Measurements from ENCODE around the gene RND3.

Gene RND3

DNA sequence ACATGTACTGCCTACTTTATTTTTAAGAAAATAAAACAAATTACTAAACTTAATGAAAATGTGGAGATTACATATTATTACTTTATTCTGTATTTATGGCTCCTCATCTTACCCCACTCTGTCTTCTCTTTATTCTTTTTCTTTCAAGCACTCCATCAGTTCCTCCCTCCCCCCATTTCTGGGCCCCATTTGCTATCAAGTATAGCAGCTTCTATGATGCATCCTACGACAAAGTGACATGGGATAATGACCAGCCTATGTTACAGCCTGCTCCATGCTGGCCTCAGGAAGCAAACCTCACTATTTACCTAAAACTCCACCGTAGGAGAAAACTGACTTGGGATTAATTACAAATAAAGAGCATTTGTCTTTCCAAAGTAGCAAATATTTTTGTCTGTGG is 58.8 kb downstream of the RND3 start:
- DNase-seq (ENCODE audit: insufficient read length, low spot score): no peak
- no peak for FAIRE-seq
- TF ChIP-seq POLR2A (IDR thresholded peaks at IDR 0.05; ENCODE audit: low read depth, low read length): no peak

DNA sequence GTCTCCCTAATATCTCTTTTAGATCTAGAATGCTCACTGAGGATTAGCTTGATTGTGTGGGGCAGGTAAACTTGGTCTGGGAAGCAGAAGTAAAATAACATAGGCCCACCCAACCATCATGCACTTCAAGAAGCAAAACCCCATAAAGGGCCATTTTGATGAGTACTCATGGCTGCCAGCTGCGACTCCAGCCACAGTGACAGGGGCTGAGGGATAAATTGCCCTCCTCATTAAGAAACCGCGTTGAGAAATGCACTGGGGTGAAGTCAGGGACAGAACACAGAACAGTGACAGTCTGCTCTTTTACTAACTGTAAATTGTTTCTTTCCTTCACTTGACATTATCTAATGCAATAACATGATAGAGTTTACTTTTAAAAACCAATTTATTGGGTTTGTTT is 60.2 kb downstream of the RND3 start:
- DNase-seq (ENCODE audit: insufficient read length, low spot score): no peak
- FAIRE-seq: no peak
- no peak for TF ChIP-seq POLR2A (IDR thresholded peaks at IDR 0.05; ENCODE audit: low read depth, low read length)

DNA sequence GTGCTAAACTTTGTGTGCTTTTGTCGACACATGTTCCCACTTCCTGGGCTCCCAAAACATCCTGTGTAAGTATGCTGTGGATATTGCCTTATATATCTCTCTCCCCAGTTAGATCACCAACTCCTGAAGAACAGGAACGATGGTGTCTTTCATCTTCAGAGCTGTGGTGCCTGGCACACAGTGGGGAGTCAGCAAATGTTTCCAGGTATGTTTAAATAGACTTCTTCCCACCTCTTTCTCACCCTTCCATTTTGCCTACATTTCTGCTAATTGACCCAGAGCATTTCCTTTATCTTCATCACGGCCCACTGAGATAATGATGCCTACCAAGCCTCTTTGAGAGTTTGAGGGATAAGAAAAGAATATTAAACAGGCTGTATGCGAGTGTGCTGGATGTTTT is 60.7 kb downstream of the RND3 start:
- no peak for TF ChIP-seq POLR2A (IDR thresholded peaks at IDR 0.05; ENCODE audit: low read depth, low read length)
- DNase-seq (ENCODE audit: insufficient read length, low spot score) (no peak), FAIRE-seq (no peak)

DNA sequence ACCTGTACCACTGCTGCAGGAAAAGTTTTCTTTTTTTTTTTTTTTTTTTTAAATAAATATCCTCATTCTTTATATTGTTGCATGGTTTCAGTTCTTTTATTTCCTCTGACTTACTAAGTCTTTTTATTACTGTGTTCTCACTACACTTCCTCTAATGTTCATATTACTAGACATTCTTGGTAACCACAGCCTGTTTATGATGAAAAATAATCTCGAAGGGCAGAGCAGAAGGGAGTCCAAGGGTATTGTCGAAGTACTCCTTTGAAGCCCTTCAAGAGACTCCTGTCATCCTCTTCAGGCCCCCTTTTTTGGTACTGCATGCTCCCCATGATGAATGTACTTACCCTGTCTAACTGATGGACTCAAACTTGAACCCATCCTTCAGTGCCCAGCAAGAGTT is 61.2 kb downstream of the RND3 start:
- FAIRE-seq (no peak), DNase-seq (ENCODE audit: insufficient read length, low spot score) (no peak)
- no peak for TF ChIP-seq POLR2A (IDR thresholded peaks at IDR 0.05; ENCODE audit: low read depth, low read length)

DNA sequence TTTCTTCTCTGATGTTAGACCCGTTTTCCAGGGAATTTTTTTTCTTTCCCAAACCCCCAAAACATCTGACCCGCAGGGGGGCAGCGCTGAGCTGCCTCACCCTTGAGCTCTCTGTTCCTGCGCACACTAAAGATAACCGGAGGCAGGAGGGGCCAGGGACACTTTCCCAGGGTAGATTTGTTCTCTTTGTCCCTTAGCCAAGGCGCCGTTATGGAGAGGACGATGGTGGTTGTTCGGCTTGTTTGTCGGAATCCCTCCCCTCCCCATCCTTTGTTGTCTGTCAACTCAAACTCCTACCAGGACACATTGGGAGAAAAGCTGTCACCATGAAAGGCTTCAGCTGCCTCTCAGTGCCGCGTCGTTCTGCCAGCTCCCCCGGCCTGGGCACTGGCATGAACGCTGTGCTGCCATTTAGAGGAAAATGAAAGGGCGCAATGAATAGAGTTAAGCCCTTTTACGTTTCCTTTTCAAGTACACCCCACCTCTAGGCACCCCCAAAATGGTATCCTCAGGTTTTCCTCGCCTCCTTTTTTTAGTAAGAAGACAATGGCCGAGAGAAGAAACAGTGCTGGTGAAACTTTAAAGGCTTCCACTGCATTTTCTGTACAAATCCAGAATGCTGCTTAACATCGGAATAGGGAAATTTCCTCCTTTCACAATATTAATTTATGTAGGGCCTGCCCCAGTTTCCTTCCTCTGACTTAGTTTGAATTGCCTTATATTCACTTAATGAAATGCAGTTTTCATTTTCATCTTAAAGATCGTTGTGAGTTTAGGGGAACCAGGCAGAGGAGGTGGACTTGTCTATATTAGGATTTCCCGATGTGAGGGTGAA is 62.1 kb downstream of the RND3 start:
- DNase-seq (ENCODE audit: insufficient read length, low spot score) (peak; percentile 12), FAIRE-seq (no peak)
- no peak for TF ChIP-seq POLR2A (IDR thresholded peaks at IDR 0.05; ENCODE audit: low read depth, low read length)

DNA sequence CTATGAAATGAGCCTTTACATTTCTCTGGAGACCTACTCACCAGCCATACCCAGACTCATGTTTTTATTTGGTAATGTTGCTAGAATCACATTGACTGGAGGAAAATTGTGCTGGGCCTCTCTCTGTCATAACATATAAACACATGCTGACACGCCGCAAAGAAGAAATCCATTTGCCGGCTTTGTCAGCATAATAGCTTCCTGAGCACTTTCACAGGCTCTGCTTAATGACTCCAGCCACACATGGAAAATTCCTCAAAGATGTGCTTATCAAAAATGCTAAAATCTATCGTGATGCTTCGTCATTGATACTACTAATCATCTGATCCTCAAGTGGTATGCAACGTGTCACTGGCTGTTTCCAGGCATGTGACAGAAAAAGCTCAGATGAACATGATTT is 63.1 kb downstream of the RND3 start:
- FAIRE-seq: no peak
- TF ChIP-seq POLR2A (IDR thresholded peaks at IDR 0.05; ENCODE audit: low read depth, low read length): no peak

DNA sequence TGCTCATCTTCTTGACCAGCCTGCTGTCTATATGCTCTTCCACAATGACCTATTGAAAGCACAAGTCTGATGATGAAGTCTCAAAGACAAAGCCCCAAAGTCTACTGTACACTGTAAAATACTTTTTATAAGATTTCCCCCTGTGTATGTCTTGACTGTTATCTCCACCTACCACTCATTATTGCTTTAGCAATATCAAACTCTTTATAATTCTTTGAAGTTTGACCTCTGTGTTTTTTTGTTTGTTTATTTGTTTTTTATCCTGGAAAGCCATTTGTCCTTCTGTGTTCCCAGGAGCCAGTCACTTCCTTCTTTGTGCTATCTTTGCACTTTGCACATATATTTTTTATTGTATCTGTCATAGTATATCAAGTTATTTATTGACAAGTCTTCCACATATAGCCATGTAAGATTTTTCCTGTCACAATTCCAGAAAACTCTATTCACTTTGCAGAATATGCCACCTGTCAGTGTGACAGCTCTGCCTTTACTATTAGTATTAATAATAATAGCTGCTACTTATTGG is 66.3 kb downstream of the RND3 start:
- TF ChIP-seq POLR2A (IDR thresholded peaks at IDR 0.05; ENCODE audit: low read depth, low read length): no peak
- no peak for FAIRE-seq

More for the DNA sequence above, 63.1 kb downstream of the RND3 start:
- DNase-seq (ENCODE audit: insufficient read length, low spot score): no peak

DNA sequence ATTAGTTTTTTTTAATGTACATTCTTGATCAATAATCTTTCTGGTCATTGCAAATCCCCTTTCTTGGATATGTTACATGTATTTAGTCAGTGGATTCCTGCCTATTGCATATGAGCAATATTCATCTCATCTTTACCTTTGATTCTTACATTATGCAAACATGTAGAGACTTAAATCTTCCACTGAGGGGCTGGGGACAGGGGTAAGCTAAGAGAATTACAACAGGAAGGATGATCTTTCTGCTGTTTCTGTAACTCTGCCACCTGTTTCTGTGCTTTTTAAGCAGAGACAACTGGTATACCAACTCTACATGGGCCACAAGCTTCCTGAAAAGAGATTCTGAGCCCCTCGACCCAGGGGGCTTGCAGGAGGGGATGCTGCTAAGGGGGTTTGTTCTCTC is 68.6 kb downstream of the RND3 start:
- no peak for TF ChIP-seq POLR2A (IDR thresholded peaks at IDR 0.05; ENCODE audit: low read depth, low read length)
- FAIRE-seq: no peak
- no peak for DNase-seq (ENCODE audit: insufficient read length, low spot score)

More for the DNA sequence above, 66.3 kb downstream of the RND3 start:
- DNase-seq (ENCODE audit: insufficient read length, low spot score): no peak
